ENCODE results near the gene IDUA.

IDUA gene

DNA sequence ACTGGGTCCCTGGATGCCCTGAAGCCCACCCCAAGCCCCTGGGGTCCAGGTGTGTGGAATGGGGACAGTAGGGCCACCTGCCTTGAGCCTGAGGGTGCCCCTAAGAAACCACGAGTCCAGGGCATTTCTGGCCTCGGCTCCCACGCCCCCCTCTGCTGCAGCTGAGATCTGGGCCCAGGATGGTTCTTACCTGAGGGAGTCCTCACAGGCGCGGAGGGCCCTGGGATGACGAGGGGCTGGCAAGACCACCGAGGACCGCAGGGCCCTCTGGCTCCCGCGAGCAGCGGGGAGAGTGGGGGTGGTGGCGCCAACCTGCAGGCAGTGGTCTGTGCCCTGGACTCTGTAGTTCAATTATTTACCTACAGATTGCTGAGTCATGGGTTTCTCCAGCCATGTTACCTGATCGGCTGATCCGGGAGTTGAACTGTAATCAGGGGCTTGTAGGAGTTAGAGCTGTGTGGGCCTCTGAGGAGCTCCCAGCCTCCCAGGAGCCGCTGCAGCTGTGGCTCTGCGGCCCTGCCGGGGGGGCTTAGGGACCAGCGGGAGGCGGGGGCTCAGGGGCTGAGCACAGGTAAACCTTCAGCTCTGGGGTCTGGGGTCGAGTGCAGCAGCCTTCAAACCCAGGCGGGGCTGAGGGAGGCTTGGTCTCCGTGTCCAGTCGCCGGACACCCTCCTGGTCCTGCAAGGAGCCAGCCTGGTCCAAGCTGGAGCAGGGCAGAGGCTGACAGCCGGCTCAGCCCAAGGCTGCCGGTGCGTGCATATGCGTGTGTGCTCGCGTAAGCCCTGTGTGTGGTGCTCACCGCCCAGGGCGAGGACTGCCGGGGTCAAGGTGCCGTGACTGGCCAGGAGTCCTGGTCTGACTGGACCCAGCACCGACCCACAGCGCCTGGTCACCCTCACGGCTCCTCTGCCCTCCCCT lies 6.5 kb downstream of the IDUA start, which contains the start of gene SLC26A1:
Gene SLC26A1, minus strand, starts transcription at position 294 of the 919 bp plus-strand sequence. CDS start 1,701 bp downstream, outside the sequence.
- no peak for DNase-seq

DNA sequence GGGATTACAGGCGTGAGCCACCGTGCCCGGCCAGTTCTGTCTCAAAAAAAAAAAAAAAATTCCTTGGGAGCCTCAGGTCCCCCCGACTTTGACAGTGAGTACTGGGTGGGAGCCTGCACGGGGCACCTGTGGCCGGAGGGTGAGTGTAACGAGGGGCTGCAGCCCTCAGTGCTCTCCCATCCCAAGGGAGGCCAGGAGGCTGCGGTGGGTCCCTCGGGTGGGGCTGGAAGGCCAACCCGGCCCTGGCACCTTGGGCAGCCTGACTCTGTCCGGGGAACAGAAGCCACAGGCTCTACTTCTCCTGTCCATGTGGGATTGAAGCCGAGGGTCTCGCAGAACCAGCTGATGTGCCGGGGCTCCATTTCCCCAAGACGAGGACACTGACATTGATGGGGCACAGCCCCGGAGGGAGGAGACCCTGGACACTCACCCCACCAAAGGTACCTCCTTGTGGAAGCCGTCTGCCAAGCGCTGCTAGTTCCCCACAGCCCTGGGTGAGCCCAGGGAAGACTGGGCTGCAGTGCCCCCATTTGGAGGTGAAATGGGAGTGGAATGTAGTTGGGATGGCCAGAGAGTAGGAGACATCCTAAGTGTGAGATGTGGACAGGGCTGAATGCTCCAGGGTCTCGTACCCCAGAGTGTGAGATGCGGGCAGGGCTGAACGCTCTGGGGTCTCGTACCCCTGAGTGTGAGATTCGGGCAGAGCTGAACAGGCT lies 8.6 kb downstream of the IDUA start:
- TF ChIP-seq, protein P1, sequence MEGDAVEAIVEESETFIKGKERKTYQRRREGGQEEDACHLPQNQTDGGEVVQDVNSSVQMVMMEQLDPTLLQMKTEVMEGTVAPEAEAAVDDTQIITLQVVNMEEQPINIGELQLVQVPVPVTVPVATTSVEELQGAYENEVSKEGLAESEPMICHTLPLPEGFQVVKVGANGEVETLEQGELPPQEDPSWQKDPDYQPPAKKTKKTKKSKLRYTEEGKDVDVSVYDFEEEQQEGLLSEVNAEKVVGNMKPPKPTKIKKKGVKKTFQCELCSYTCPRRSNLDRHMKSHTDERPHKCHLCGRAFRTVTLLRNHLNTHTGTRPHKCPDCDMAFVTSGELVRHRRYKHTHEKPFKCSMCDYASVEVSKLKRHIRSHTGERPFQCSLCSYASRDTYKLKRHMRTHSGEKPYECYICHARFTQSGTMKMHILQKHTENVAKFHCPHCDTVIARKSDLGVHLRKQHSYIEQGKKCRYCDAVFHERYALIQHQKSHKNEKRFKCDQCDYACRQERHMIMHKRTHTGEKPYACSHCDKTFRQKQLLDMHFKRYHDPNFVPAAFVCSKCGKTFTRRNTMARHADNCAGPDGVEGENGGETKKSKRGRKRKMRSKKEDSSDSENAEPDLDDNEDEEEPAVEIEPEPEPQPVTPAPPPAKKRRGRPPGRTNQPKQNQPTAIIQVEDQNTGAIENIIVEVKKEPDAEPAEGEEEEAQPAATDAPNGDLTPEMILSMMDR (IDR thresholded peaks at IDR 0.05) = no peak
- Histone ChIP-seq H3K9me3 (no peaks in the 10 kb centered on the region), H3K36me3 (peaks cover 0 to 22% (median 10%) of the 10 kb centered on the region in 3 donors), H3K4me1 (peaks cover 0 to 15% (median 14%) of the 10 kb centered on the region in 4 donors), H3K27ac (no peak overlapping the region), H3K27me3 (peaks cover 0 to 47% of the 10 kb centered on the region in 2 donors), H3K4me3 (no peak overlapping the region)
- intact Hi-C loops (cut with DNase I; ENCODE audit: low total_unique reads) = no loop called here
- DNase-seq = no peak

More for the DNA sequence above, 6.5 kb downstream of the IDUA start, which contains the start of gene SLC26A1:
- Histone ChIP-seq H3K27ac (no peak within 1 kb of the TSS), H3K4me3 (no peak within 1 kb of the TSS), H3K4me1 (peaks cover 0 to 17% (median 14%) of the 10 kb centered on the region in 4 donors), H3K36me3 (peaks cover 0 to 40% (median 18%) of the 10 kb centered on the region in 3 donors), H3K27me3 (peaks cover 0 to 31% of the 10 kb centered on the region in 2 donors), H3K9me3 (no peaks in the 10 kb centered on the region)
- TF ChIP-seq, protein P1 (IDR thresholded peaks at IDR 0.05) = no peak
- intact Hi-C loops (cut with DNase I; ENCODE audit: low total_unique reads) = no loop called here

DNA sequence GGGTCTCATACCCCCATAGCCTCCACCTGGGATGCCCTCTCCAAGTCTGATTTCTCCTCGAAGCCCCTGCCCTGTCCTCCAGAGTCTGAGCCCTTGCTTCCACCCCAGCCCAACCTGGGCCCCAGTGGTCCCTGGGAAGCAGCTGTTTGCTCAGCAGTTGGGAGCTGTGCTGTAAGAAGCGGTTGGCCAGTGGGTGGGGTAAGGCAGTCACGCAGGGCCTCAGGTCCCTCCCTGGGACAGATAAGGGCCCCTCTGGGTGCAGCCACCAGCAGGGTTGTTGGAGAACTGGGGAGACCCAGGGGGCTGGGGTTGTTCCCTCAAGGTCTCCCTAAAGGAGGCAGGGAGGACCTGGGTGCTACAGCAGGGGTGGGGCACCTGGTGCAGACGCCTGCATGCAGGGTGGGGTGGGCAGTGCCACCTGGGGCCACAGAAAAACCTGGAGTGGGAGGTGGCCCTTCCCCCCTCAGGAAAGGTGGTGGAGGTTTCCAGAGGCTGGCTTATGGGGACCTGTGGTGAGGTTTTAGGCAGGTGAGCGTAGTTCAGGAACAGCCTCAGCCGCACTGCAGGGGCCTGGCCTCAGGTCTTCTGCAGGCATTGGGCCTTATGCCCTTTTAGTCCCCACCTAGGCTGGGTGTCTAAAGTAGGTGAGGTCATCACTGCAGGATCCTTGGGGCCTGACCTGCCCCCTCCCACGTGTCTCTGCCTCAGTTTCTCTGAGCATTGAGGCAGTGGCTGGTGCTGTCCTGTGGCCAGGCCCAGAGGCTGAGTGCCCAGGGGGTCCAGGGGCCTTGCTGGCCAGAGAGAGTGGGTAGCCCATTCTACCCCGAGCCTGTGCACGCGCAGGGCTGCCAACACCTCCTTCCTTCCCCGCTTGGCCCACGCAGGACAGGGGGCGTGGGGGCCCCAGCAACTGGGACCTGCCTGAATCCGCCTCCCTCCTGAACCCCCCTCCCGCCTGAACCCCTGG lies 9.5 kb downstream of the IDUA start:
- peaks cover 0 to 14% (median 4%) of the 10 kb centered on the region in 3 donors for H3K36me3 ChIP-seq
- H3K4me1 ChIP-seq = peaks cover 0 to 15% (median 14%) of the 10 kb centered on the region in 4 donors
- no peaks in the 10 kb centered on the region for H3K9me3 ChIP-seq
- TF ChIP-seq, protein P1 (IDR thresholded peaks at IDR 0.05) = no peak
- H3K4me3 ChIP-seq = no peak overlapping the region
- peaks cover 0 to 56% of the 10 kb centered on the region in 2 donors for H3K27me3 ChIP-seq
- intact Hi-C loops (cut with DNase I; ENCODE audit: low total_unique reads) = no loop called here
- DNase-seq = no peak
- no peak overlapping the region for H3K27ac ChIP-seq

DNA sequence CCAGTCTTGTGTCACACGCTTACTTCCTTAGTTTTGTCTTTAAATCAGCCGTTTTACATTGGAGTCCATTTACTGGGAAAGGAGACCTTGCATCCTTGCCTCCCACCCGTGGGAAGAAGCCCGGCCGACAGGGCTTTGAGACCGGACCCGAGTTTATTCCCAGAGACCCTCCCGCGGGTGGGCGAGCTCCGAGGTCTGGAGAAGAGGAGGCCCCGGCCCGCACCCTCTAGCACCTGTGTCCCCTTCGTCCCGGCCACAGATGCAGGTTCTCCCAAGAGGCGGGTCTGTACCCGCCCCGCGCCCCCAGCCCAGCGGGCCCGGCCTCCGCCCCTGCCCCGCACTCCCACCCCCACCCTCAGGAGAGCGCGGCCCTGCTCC lies 10.1 kb downstream of the IDUA start:
- H3K9me3 ChIP-seq = no peaks in the 10 kb centered on the region
- TF ChIP-seq, protein P1 (IDR thresholded peaks at IDR 0.05) = no peak
- DNase-seq = no peak
- H3K4me1 ChIP-seq = peaks cover 0 to 19% (median 15%) of the 10 kb centered on the region in 4 donors
- peaks cover 0 to 62% of the 10 kb centered on the region in 2 donors for H3K27me3 ChIP-seq
- H3K36me3 ChIP-seq = peaks cover 0 to 7% (median 0%) of the 10 kb centered on the region in 3 donors
- peak overlapping the region in 1 of 2 donors; percentile 35 for H3K4me3 ChIP-seq
- intact Hi-C loops (cut with DNase I; ENCODE audit: low total_unique reads) = no loop called here
- no peak overlapping the region for H3K27ac ChIP-seq

All from tibial artery (tissue), 4 donors.